ENCODE data around the gene PTMA. TPM values are rescaled to one million over a fixed set of nuclear protein-coding genes. Genes with fewer than 3 reads are reported as not detected.
A peak's percentile ranks its signal among the peaks of the same experiment; 100 is the strongest.

The PTMA gene
- total RNA-seq, 1 donor from 2014 or later: 1,228 TPM

DNA sequence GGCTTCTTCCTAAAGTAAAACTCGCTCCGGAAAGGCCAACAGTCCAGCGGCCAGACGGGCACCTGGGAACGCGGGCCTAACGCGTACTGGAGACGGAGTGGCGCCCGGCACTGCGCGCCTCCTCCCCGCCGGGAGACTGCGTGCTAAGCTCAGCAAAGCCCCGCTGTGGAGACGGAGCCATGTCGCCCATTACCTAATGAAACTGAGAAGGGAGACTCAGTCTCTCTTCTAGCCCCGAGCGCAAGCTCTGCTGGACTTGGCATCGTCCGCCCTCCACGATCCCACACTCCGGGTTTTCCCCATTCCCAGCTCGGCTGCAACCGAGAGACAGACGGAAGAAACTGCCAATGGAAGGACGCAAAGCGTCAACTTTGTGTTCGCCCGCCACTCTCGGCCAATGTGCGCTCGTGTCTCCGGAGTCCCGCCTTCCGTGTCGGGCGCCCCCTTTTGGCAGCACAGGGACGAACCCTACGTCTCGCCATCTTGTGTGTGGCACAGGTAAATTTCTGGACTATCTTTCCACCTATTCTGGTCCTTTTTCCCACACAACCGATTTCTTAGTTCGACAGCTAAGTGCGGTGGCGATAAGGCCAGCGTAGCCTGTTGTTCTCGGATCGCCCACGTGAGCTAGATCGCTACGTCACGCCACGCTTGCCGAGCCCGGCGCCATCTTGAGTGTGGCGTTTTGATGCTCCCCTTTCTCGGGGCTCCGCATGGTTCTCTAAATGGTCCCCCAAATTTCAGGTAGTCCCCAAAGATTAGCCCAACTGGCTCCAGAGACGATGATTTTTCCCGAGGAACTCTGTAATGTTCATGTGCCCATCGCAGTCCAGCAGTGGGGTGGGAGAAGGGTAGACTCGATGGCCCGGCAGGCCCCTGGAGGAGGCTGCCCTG, 1.3 kb upstream of the PTMA start:
- TF ChIP-seq, protein P1, sequence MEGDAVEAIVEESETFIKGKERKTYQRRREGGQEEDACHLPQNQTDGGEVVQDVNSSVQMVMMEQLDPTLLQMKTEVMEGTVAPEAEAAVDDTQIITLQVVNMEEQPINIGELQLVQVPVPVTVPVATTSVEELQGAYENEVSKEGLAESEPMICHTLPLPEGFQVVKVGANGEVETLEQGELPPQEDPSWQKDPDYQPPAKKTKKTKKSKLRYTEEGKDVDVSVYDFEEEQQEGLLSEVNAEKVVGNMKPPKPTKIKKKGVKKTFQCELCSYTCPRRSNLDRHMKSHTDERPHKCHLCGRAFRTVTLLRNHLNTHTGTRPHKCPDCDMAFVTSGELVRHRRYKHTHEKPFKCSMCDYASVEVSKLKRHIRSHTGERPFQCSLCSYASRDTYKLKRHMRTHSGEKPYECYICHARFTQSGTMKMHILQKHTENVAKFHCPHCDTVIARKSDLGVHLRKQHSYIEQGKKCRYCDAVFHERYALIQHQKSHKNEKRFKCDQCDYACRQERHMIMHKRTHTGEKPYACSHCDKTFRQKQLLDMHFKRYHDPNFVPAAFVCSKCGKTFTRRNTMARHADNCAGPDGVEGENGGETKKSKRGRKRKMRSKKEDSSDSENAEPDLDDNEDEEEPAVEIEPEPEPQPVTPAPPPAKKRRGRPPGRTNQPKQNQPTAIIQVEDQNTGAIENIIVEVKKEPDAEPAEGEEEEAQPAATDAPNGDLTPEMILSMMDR (conservative IDR thresholded peaks at IDR 0.05): peak; percentile 90
- Mint-ChIP-seq H3K36me3 (peaks cover 10% of the 10 kb centered on the region), H3K27me3 (peaks cover 8% of the 10 kb centered on the region), H3K27ac (peak overlapping the region; percentile 100), H3K4me1 (ENCODE audit: unreplicated experiment) (peaks cover 6% of the 10 kb centered on the region), H3K9me3 (no peaks in the 10 kb centered on the region), H3K4me3 (peak overlapping the region; percentile 91)
- DNase-seq (ENCODE audit: extremely low spot score, unreplicated experiment): peak; percentile 99

DNA sequence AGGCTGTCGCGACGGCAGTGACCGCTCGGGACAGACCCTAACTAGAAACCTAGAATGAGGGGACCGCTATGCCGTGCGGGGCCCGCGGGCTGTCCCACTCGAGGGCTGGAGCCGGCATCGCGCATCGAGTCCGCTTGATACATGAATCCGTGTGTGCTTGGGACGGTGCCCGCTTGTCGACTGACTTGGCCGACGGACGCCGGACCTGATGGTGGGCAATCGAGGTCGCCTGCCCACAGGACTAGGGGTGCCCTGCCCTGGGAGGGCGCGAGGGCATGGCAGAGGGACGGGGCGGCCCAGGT, 749 bp upstream of the PTMA start:
- no peaks in the 10 kb centered on the region for H3K9me3 Mint-ChIP-seq
- H3K4me1 Mint-ChIP-seq (ENCODE audit: unreplicated experiment): peaks cover 12% of the 10 kb centered on the region
- peak overlapping the region; percentile 100 for H3K27ac Mint-ChIP-seq
- DNase-seq (ENCODE audit: extremely low spot score, unreplicated experiment): peak; percentile 78
- peak overlapping the region; percentile 91 for H3K4me3 Mint-ChIP-seq
- peaks cover 15% of the 10 kb centered on the region for H3K36me3 Mint-ChIP-seq
- H3K27me3 Mint-ChIP-seq: peaks cover 8% of the 10 kb centered on the region
- TF ChIP-seq, protein P1 (conservative IDR thresholded peaks at IDR 0.05): no peak

DNA sequence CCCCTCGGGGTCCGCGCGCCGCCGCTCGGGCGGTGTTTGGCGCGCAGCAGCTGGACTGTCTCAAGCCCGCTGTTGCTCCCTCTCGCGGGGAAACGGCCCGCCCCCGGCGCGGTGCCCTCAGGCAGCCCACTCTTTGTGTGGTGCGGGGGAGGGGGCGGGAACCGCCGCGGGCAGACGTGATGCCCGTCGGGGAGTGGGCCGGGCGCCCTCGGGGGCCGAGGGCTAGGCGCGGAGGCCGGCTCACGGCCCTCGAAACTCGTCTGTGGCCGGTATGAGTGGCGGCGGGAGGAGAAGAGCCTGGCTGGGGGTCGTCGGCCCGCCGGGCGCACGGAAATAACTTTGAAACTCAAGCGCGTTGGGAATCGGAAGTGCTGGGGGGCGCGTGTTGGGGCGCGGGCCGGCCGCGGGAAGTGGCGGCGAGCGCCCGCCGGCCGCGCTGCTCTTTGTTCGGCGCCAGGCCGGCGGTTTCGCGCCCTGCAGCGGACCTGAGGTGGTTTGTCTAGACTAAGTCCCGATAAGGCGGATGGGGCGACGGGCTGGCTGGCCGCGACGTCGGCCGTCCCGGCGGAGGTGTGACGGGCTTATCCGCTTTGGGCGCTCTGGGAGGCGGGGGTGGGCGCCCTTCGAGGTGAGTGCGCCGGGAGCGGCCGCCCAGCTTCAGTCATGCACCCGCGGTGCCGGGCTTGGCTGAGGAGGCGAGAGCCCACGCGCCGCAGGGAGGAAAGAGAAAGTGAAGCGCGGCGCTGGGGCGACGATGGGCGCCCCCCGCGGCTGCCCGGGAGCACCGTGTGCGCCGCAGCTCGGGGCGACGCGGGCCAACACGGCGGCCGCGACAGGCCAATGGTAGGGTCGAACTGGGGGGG, 679 bp downstream of the PTMA start:
- DNase-seq (ENCODE audit: extremely low spot score, unreplicated experiment): no peak
- no peaks in the 10 kb centered on the region for H3K9me3 Mint-ChIP-seq
- peaks cover 8% of the 10 kb centered on the region for H3K27me3 Mint-ChIP-seq
- TF ChIP-seq, protein P1 (conservative IDR thresholded peaks at IDR 0.05): peak; percentile 23
- peaks cover 15% of the 10 kb centered on the region for H3K36me3 Mint-ChIP-seq
- peak overlapping the region; percentile 99 for H3K4me3 Mint-ChIP-seq
- peak overlapping the region; percentile 100 for H3K27ac Mint-ChIP-seq
- H3K4me1 Mint-ChIP-seq (ENCODE audit: unreplicated experiment): peaks cover 20% of the 10 kb centered on the region

GRCh38 chr2:231709636-231709980, 1.3 kb downstream of the PTMA start:
- TF ChIP-seq, protein P1 (conservative IDR thresholded peaks at IDR 0.05): no peak
- Mint-ChIP-seq H3K36me3 (peaks cover 15% of the 10 kb centered on the region), H3K4me3 (peak overlapping the region; percentile 92), H3K4me1 (ENCODE audit: unreplicated experiment) (peaks cover 21% of the 10 kb centered on the region), H3K27ac (peak overlapping the region; percentile 93), H3K9me3 (no peaks in the 10 kb centered on the region), H3K27me3 (peaks cover 8% of the 10 kb centered on the region)
- no peak for DNase-seq (ENCODE audit: extremely low spot score, unreplicated experiment)

DNA sequence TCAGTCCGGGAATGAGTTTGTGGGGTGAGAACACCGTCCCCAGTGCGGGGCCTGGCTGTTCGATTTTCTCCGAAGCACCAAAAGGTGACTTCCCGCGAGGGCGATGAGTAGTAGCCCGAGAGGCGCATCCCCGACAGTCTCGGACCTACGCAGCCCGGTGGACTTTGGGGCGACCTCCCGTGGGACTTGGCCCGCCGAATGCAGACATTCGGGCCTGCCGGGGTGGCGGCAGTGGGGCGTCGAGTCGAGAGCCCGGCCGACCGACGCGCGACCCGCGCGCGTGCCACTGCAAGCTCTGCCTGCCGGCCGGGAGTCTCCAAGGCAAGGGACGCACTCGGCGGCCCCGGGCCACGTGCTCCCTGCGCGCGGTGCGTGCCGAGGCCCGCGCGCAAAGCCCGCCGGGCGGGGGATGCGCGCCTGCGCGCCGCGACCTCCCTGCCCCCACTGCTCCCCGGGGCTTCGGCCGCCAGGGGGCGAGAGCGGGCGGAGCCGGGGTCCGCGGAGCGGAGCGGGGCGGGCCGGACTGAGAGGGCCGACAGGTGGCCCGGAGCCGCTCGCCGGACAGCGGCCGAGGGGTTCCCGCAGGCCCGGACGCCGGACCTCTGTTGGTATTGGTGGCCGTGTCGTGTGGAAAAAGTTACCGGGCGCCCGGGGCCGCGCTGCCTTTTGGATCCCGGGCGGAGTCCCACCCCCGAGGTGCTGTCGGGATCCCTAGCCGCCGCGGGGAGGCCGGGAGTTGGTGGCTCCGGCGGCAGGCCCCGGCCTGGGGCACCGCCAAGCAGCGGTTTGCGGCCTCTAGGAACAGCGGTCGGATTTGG, 1.9 kb downstream of the PTMA start:
- Mint-ChIP-seq H3K4me3 (peak overlapping the region; percentile 92), H3K9me3 (no peaks in the 10 kb centered on the region), H3K36me3 (peaks cover 15% of the 10 kb centered on the region), H3K4me1 (ENCODE audit: unreplicated experiment) (peaks cover 24% of the 10 kb centered on the region), H3K27me3 (peaks cover 8% of the 10 kb centered on the region), H3K27ac (peak overlapping the region; percentile 93)
- TF ChIP-seq, protein P1 (conservative IDR thresholded peaks at IDR 0.05): peak; percentile 90
- DNase-seq (ENCODE audit: extremely low spot score, unreplicated experiment): peak; percentile 94
